ENCODE data around the gene ZNF385B. TPM values are rescaled to one million over a fixed set of nuclear protein-coding genes. Genes with fewer than 3 reads are reported as not detected.

ZNF385B gene
- total RNA-seq, 2 experiments from 2014 or later = 113 to 178 TPM

- Histone ChIP-seq H3K4me2 (ENCODE audit: low read length) (no peak overlapping the region), H2AFZ (ENCODE audit: low read length) (no peak overlapping the region), H3K4me3 (ENCODE audit: low read depth, low read length, poor library complexity, severe bottlenecking) (no peak overlapping the region), H3K79me2 (ENCODE audit: insufficient read depth, low read depth, low read length) (no peaks in the 10 kb centered on the region), H3K4me1 (ENCODE audit: insufficient read depth, low read length, poor library complexity, severe bottlenecking) (no peaks in the 10 kb centered on the region), H3K9me3 (ENCODE audit: low read length) (peaks cover 22% of the 10 kb centered on the region), H4K20me1 (ENCODE audit: insufficient read depth, low read length) (no peaks in the 10 kb centered on the region), H3K9me2 (ENCODE audit: insufficient read depth, low read length) (no peaks in the 10 kb centered on the region), H3K27ac (ENCODE audit: low read depth, low read length, poor library complexity, severe bottlenecking) (no peak overlapping the region), H3K36me3 (ENCODE audit: insufficient read depth, low read length) (peaks cover 50% of the 10 kb centered on the region)
- no TSS peak for BruUV-seq (replicated peaks)
- POLR2A ChIA-PET = interaction anchor here (0.7 kb wide), 1 partner anchor 52 kb away, joined by 4 read pairs; no protein-coding TSS in a partner anchor
- CTCF ChIA-PET (ENCODE audit: unreplicated experiment) = no interaction called here
- TF ChIP-seq CTCF (conservative IDR thresholded peaks at IDR 0.05; ENCODE audit: low read length) (no peak), EZH2phosphoT487 (IDR thresholded peaks at IDR 0.05; ENCODE audit: borderline replicate concordance, low read depth, low read length) (no peak)
- DNase-seq (ENCODE audit: low spot score) = no peak
- intact Hi-C loops (cut with micrococcal nuclease; ENCODE audit: unreplicated experiment) = no loop called here
Measured at GRCh38 chr2:179455824-179456223, 405.6 kb downstream of the ZNF385B start.

- CTCF ChIA-PET (ENCODE audit: unreplicated experiment) = no interaction called here
Measured at GRCh38 chr2:179455172-179455524, 406.3 kb downstream of the ZNF385B start.

More at GRCh38 chr2:179455172-179455524, 406.3 kb downstream of the ZNF385B start:
- Histone ChIP-seq H3K79me2 (ENCODE audit: insufficient read depth, low read depth, low read length) (no peaks in the 10 kb centered on the region), H3K9me3 (ENCODE audit: low read length) (peaks cover 22% of the 10 kb centered on the region), H2AFZ (ENCODE audit: low read length) (no peak overlapping the region), H3K27ac (ENCODE audit: low read depth, low read length, poor library complexity, severe bottlenecking) (no peak overlapping the region), H3K9me2 (ENCODE audit: insufficient read depth, low read length) (no peaks in the 10 kb centered on the region), H4K20me1 (ENCODE audit: insufficient read depth, low read length) (no peaks in the 10 kb centered on the region), H3K4me3 (ENCODE audit: low read depth, low read length, poor library complexity, severe bottlenecking) (no peak overlapping the region), H3K4me1 (ENCODE audit: insufficient read depth, low read length, poor library complexity, severe bottlenecking) (no peaks in the 10 kb centered on the region), H3K4me2 (ENCODE audit: low read length) (no peak overlapping the region), H3K36me3 (ENCODE audit: insufficient read depth, low read length) (peaks cover 43% of the 10 kb centered on the region)
- no peak for DNase-seq (ENCODE audit: low spot score)
- intact Hi-C loops (cut with micrococcal nuclease; ENCODE audit: unreplicated experiment) = no loop called here
- no peak for TF ChIP-seq EZH2phosphoT487 (IDR thresholded peaks at IDR 0.05; ENCODE audit: borderline replicate concordance, low read depth, low read length)
- no peak for TF ChIP-seq CTCF (conservative IDR thresholded peaks at IDR 0.05; ENCODE audit: low read length)
- POLR2A ChIA-PET = interaction anchor here (0.7 kb wide), 1 partner anchor 51 kb away, joined by 4 read pairs; no protein-coding TSS in a partner anchor
- BruUV-seq (replicated peaks) = no TSS peak

Measured in OCI-LY7 (cell line).